BLaER1 treated with 17β-estradiol and CSF1 and Interleukin-3, amounts not matched to agents 10 nM and 100 nM (cell line): ENCODE measurements around the gene TK1.

Source experiments
- H3K27ac ChIP-seq, 11 experiments: shearing (Covaris generic); formaldehyde crosslinking; 2 replicates each; pipeline ENCODE4 v1.8.1; 2022
- H3K27me3 ChIP-seq, 11 experiments: shearing (Covaris generic); formaldehyde crosslinking; 2 replicates each; pipeline ENCODE4 v1.8.1; 2022
- H3K36me3 ChIP-seq, 11 experiments: shearing (Covaris generic); formaldehyde crosslinking; 2 replicates each; pipeline ENCODE4 v1.8.1; 2022
- H3K4me1 ChIP-seq, 10 experiments: shearing (Covaris generic); formaldehyde crosslinking; 2 replicates each; pipeline ENCODE4 v1.8.1; 2022
- H3K4me2 ChIP-seq, 11 experiments: shearing (Covaris generic); formaldehyde crosslinking; 2 replicates each; pipeline ENCODE4 v1.8.1; 2022
- H3K4me3 ChIP-seq, 10 experiments: shearing (Covaris generic); formaldehyde crosslinking; 2 replicates each; pipeline ENCODE4 v1.8.1; 2022
- H3K9ac ChIP-seq, 11 experiments: shearing (Covaris generic); formaldehyde crosslinking; 2 replicates each; pipeline ENCODE4 v1.8.1; 2022
- H3K9me3 ChIP-seq, 11 experiments: shearing (Covaris generic); formaldehyde crosslinking; replicated peaks in 1 of 11; 2 replicates each; pipeline ENCODE4 v1.8.1; 2022
- H4K20me1 ChIP-seq, 11 experiments: shearing (Covaris generic); formaldehyde crosslinking; 2 replicates each; pipeline ENCODE4 v1.8.1; 2022
- Cebpa-rat ChIP-seq, 11 experiments: shearing (Covaris generic); IDR thresholded peaks; 2 replicates each; pipeline ENCODE4 v1.8.1; 2022

The TK1 gene

GRCh38 chr17:78180083-78180482 lies 6.8 kb downstream of the TK1 start:
- peak overlapping the region; percentile 27 to 70 (median 56) for H3K9ac ChIP-seq

GRCh38 chr17:78179372-78179771 lies 7.5 kb downstream of the TK1 start:
- Histone ChIP-seq H3K4me2 (peak overlapping the region; percentile 55 to 92 (median 72)), H3K27ac (peak overlapping the region; percentile 35 to 73 (median 61); a peak in 17 of 22 replicates), H3K36me3 (peaks cover 0 to 91% (median 82%) of the 10 kb centered on the region in 11 experiments; a peak in 17 of 22 replicates), H4K20me1 (peaks cover 0 to 55% (median 24%) of the 10 kb centered on the region in 11 experiments; a peak in 11 of 22 replicates), H3K4me3 (no peak overlapping the region), H3K27me3 (no peaks in the 10 kb centered on the region), H3K9me3 (no peaks in the 10 kb centered on the region), H3K9ac (peak overlapping the region; percentile 27 to 70 (median 56); a peak in 12 of 22 replicates), H3K4me1 (peaks cover 50 to 83% (median 67%) of the 10 kb centered on the region in 10 experiments)
- TF ChIP-seq Cebpa-rat (IDR thresholded peaks at IDR 0.05), result 0 out of 22 replicates have a peak, but pooled peaks of 1 of the 11 experiments have one; percentile 16

More at GRCh38 chr17:78180083-78180482, 6.8 kb downstream of the TK1 start:
- peaks cover 0 to 91% (median 81%) of the 10 kb centered on the region in 11 experiments; a peak in 17 of 22 replicates for H3K36me3 ChIP-seq
- H3K27ac ChIP-seq, result peak overlapping the region; percentile 35 to 73 (median 61); a peak in 21 of 22 replicates
- H3K4me3 ChIP-seq, result peak overlapping the region in 5 of 10 experiments; percentile 5 to 24 (median 18); a peak in 6 of 20 replicates
- no peaks in the 10 kb centered on the region for H3K9me3 ChIP-seq
- H3K27me3 ChIP-seq, result no peaks in the 10 kb centered on the region
- H3K4me1 ChIP-seq, result peaks cover 51 to 83% (median 68%) of the 10 kb centered on the region in 10 experiments
- no peak for TF ChIP-seq Cebpa-rat (IDR thresholded peaks at IDR 0.05)
- peaks cover 0 to 55% (median 22%) of the 10 kb centered on the region in 11 experiments; a peak in 11 of 22 replicates for H4K20me1 ChIP-seq
- peak overlapping the region; percentile 55 to 92 (median 72) for H3K4me2 ChIP-seq

GRCh38 chr17:78176548-78177025 lies 10.3 kb downstream of the TK1 start:
- peaks cover 0 to 60% (median 34%) of the 10 kb centered on the region in 11 experiments; a peak in 15 of 22 replicates for H4K20me1 ChIP-seq
- no peak overlapping the region; a peak in 1 of 22 replicates for H3K27ac ChIP-seq
- peaks cover 71 to 91% (median 81%) of the 10 kb centered on the region in 10 experiments for H3K4me1 ChIP-seq
- no peak overlapping the region for H3K4me3 ChIP-seq
- H3K4me2 ChIP-seq, result peak overlapping the region in 9 of 11 experiments; percentile 4 to 100 (median 32); a peak in 11 of 22 replicates
- H3K9me3 ChIP-seq, result no peaks in the 10 kb centered on the region
- no peak for TF ChIP-seq Cebpa-rat (IDR thresholded peaks at IDR 0.05)
- H3K27me3 ChIP-seq, result no peaks in the 10 kb centered on the region
- no peak overlapping the region for H3K9ac ChIP-seq
- peaks cover 22 to 91% (median 69%) of the 10 kb centered on the region in 11 experiments; a peak in 21 of 22 replicates for H3K36me3 ChIP-seq

GRCh38 chr17:78175643-78175981 lies 11.2 kb downstream of the TK1 start:
- Histone ChIP-seq H3K9ac (peak overlapping the region in 3 of 11 experiments; percentile 57 to 68 (median 64); a peak in 3 of 22 replicates), H3K4me1 (peaks cover 66 to 94% (median 84%) of the 10 kb centered on the region in 10 experiments), H3K4me3 (no peak overlapping the region; a peak in 1 of 20 replicates), H3K27me3 (no peaks in the 10 kb centered on the region), H3K27ac (peak overlapping the region in 3 of 11 experiments; percentile 61 to 74 (median 69); a peak in 4 of 22 replicates), H3K4me2 (peak overlapping the region in 3 of 11 experiments; percentile 98 to 100 (median 99); a peak in 6 of 22 replicates), H3K9me3 (no peaks in the 10 kb centered on the region), H4K20me1 (peaks cover 1 to 70% (median 40%) of the 10 kb centered on the region in 11 experiments; a peak in 16 of 22 replicates), H3K36me3 (peaks cover 24 to 91% (median 66%) of the 10 kb centered on the region in 11 experiments; a peak in 21 of 22 replicates)
- no peak for TF ChIP-seq Cebpa-rat (IDR thresholded peaks at IDR 0.05)

DNA sequence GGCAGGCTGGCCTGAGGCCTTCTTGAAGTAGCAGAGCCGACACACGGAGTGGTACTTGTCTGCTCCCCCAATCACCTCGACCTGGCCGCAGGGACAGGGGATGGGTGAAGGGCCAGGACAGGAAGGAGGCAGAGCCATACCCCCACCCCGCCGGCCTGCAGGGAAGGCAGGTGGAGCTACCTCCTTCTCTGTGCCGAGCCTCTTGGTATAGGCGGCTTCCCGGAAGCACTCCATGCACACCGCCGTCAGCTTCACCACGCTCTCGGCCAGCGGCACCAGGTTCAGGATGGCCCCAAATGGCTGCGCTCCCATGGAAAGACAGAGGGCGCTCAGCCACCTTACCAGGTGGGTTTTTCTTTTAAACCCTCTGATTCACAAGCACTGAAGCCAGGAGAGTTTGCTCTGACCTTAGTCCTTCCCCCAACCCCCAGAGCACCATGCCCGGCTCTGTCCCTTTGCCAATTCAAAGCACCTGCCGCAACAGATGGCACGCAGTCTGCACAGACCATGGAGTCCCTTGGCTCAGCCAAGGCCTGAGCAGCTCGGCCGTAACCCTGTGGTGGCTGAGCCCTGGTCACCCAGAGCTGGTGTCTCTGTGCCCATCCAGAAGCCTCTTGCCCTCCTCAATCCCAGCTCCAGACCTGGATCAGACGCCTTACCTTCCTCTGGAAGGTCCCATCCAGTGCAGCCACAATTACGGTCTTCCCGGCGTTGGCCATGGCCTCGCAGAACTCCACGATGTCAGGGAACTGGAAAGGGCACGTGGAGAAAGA lies 11.8 kb downstream of the TK1 start:
- Histone ChIP-seq H3K27ac (peak overlapping the region in 10 of 11 experiments; percentile 50 to 74 (median 62); a peak in 17 of 22 replicates), H4K20me1 (peaks cover 7 to 74% (median 43%) of the 10 kb centered on the region in 11 experiments; a peak in 20 of 22 replicates), H3K4me3 (no peak overlapping the region; a peak in 2 of 20 replicates), H3K27me3 (no peaks in the 10 kb centered on the region), H3K4me2 (peak overlapping the region; percentile 47 to 100 (median 72); a peak in 15 of 22 replicates), H3K4me1 (peaks cover 61 to 94% (median 81%) of the 10 kb centered on the region in 10 experiments), H3K9me3 (no peaks in the 10 kb centered on the region), H3K9ac (peak overlapping the region in 10 of 11 experiments; percentile 36 to 68 (median 54); a peak in 10 of 22 replicates), H3K36me3 (peaks cover 24 to 86% (median 65%) of the 10 kb centered on the region in 11 experiments; a peak in 21 of 22 replicates)
- TF ChIP-seq Cebpa-rat (IDR thresholded peaks at IDR 0.05), result no peak

DNA sequence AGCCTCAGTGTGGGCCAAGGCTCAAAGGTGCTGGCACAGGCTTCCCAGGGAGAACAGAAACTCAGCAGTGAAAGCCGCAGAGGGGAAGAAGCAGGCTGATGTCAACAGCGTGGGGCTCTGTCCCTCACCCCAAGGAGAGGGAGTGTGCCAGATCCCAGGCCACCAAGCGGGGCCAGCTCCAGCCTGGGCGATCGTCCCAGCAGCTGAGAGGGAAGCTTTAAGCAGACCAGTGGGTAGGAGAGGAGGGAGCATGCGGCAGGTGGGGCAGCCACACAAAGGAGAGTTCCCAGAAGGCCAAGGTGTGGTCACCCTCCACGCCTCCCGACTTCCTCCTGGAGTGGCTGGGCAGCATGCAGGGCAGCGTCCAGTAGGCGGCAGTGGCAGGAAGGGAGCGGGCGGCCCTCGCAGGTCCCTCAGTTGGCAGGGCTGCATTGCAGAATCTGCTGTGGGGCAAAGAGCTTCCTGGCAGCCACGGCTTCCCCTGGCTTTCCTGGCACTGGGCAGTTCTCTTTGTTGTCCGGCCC lies 12.4 kb downstream of the TK1 start:
- peaks cover 13 to 74% (median 50%) of the 10 kb centered on the region in 11 experiments for H4K20me1 ChIP-seq
- no peaks in the 10 kb centered on the region for H3K27me3 ChIP-seq
- peaks cover 24 to 80% (median 58%) of the 10 kb centered on the region in 11 experiments; a peak in 21 of 22 replicates for H3K36me3 ChIP-seq
- no peak overlapping the region; a peak in 2 of 20 replicates for H3K4me3 ChIP-seq
- TF ChIP-seq Cebpa-rat (IDR thresholded peaks at IDR 0.05), result no peak
- H3K4me2 ChIP-seq, result peak overlapping the region; percentile 47 to 100 (median 72)
- H3K27ac ChIP-seq, result peak overlapping the region; percentile 50 to 74 (median 61)
- no peaks in the 10 kb centered on the region for H3K9me3 ChIP-seq
- peak overlapping the region; percentile 36 to 68 (median 54); a peak in 18 of 22 replicates for H3K9ac ChIP-seq
- H3K4me1 ChIP-seq, result peaks cover 61 to 94% (median 81%) of the 10 kb centered on the region in 10 experiments

DNA sequence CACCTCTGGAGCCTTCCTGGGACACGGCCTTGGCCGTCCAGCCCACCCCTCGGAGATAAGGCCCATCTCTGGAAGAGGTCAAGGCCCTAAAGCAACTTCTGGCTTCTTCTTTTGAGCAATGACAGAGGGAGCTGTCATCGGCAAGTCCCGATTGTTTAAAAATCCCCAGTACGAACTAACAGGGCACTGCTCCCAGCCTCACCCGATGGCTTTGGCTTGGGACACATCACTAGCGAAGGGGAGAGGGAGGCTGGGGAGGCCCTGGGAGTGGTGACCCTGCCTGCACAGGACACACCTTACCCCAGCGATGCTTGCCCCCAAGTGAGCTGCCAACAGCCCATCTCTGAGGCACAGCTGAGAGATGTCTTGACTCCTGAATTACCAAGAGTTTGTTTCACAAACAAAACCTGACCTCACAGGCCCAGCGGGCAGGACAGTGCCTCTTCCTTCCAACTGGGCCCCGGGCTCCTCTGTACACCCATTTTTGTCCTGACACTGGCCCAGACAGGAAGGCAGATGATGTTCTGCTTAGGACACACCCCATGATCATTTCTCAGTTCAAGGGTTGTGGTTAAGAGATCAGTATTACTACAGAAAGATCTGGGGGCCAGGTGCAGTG lies 13.6 kb downstream of the TK1 start:
- Histone ChIP-seq H3K27me3 (no peaks in the 10 kb centered on the region), H3K36me3 (peaks cover 24 to 68% (median 46%) of the 10 kb centered on the region in 11 experiments; a peak in 21 of 22 replicates), H3K4me1 (peaks cover 59 to 84% (median 75%) of the 10 kb centered on the region in 10 experiments), H3K27ac (peak overlapping the region; percentile 41 to 74 (median 61)), H3K4me2 (peak overlapping the region; percentile 47 to 100 (median 72)), H3K4me3 (peak overlapping the region in 3 of 10 experiments; percentile 18 to 95 (median 36); a peak in 5 of 20 replicates), H3K9me3 (no peaks in the 10 kb centered on the region), H4K20me1 (peaks cover 17 to 75% (median 54%) of the 10 kb centered on the region in 11 experiments), H3K9ac (peak overlapping the region; percentile 14 to 68 (median 57); a peak in 19 of 22 replicates)
- TF ChIP-seq Cebpa-rat (IDR thresholded peaks at IDR 0.05), result no peak
